Trophoblast cell (in vitro differentiated cells and primary cell): ENCODE results near the gene FAM3A.
"Not testable (repeated sequence)": the region's sequence is repeated elsewhere in the genome, so short reads cannot be mapped to it uniquely, and the experiment has no call there.

Experiments
- DNase-seq, 2 donors: peaks; one replicate each; pipeline ENCODE4 v3.0.0-alpha.2; 2016
- H2AFZ ChIP-seq: 2 replicates; pipeline ENCODE4 v1.6.1; 2013; ENCODE audit warnings: low read length, moderate library complexity, mild to moderate bottlenecking; ENCODE audit not compliant: insufficient read depth, poor library complexity
- H2AK5ac ChIP-seq: 2 replicates; pipeline ENCODE4 v1.6.1; 2013; ENCODE audit warnings: mild to moderate bottlenecking, low read length
- H2BK120ac ChIP-seq: 2 replicates; pipeline ENCODE4 v1.6.1; 2013; ENCODE audit warnings: low read length, mild to moderate bottlenecking, moderate library complexity; ENCODE audit not compliant: insufficient read depth, poor library complexity
- H2BK12ac ChIP-seq: 2 replicates; pipeline ENCODE4 v1.6.1; 2013; ENCODE audit warnings: mild to moderate bottlenecking, low read length, moderate library complexity
- H2BK5ac ChIP-seq: 2 replicates; pipeline ENCODE4 v1.6.1; 2013; ENCODE audit warnings: low read length, low read depth, moderate library complexity, mild to moderate bottlenecking; ENCODE audit not compliant: poor library complexity
- H3K14ac ChIP-seq: 2 replicates; pipeline ENCODE4 v1.6.1; 2013; ENCODE audit warnings: mild to moderate bottlenecking, low read length
- H3K18ac ChIP-seq: 2 replicates; pipeline ENCODE4 v1.6.1; 2013; ENCODE audit warnings: mild to moderate bottlenecking, low read length
- H3K23ac ChIP-seq: 2 replicates; pipeline ENCODE4 v1.6.1; 2013; ENCODE audit warnings: low read length
- H3K27ac ChIP-seq: 2 replicates; pipeline ENCODE4 v1.5.1; 2013; ENCODE audit warnings: low read depth, mild to moderate bottlenecking, inconsistent platforms, low read length, moderate library complexity
- H3K27me3 ChIP-seq: 2 replicates; pipeline ENCODE4 v1.6.1; 2013; ENCODE audit warnings: inconsistent platforms, mild to moderate bottlenecking, low read length, moderate library complexity; ENCODE audit not compliant: insufficient read depth
- H3K36me3 ChIP-seq, 2 experiments: 1 replicate in 1 of 2; 2 replicates in 1 of 2; pipeline ENCODE4 v1.6.1; 2013; ENCODE audit warnings: low read length in 2 of 2, mild to moderate bottlenecking in 2 of 2, moderate library complexity in 1 of 2; ENCODE audit not compliant: insufficient read depth in 2 of 2, control insufficient read depth in 1 of 2
- H3K4ac ChIP-seq: 2 replicates; pipeline ENCODE4 v1.6.1; 2013; ENCODE audit warnings: low read depth, mild to moderate bottlenecking, low read length, moderate library complexity
- H3K4me1 ChIP-seq, 2 experiments: 1 replicate in 1 of 2; 2 replicates in 1 of 2; pipeline ENCODE4 v1.6.1; 2013; ENCODE audit warnings: low read length in 2 of 2, mild to moderate bottlenecking in 2 of 2, moderate library complexity in 1 of 2; ENCODE audit not compliant: insufficient read depth in 2 of 2, control insufficient read depth in 1 of 2
- H3K4me2 ChIP-seq: 2 replicates; pipeline ENCODE4 v1.6.1; 2013; ENCODE audit warnings: inconsistent platforms, mild to moderate bottlenecking, low read length, moderate library complexity
- H3K4me3 ChIP-seq: 2 replicates; pipeline ENCODE4 v1.5.1; 2013; ENCODE audit warnings: mild to moderate bottlenecking, low read depth, low read length, inconsistent platforms
- H3K79me1 ChIP-seq: one replicate; pipeline ENCODE4 v1.6.1; 2013; ENCODE audit warnings: low read length
- H3K79me2 ChIP-seq: 2 replicates; pipeline ENCODE4 v1.6.1; 2013; ENCODE audit warnings: low read length, mild to moderate bottlenecking; ENCODE audit not compliant: control insufficient read depth, insufficient read depth, poor library complexity
- H3K9ac ChIP-seq: 2 replicates; pipeline ENCODE4 v1.6.1; 2013; ENCODE audit warnings: mild to moderate bottlenecking, low read length
- H3K9me3 ChIP-seq: 2 replicates; pipeline ENCODE4 v1.6.1; 2013; ENCODE audit warnings: low read depth, mild to moderate bottlenecking, control low read depth, inconsistent platforms, low read length; ENCODE audit not compliant: insufficient read depth
- H4K12ac ChIP-seq: 2 replicates; pipeline ENCODE4 v1.6.1; 2013; ENCODE audit warnings: low read depth, mild to moderate bottlenecking, low read length, moderate library complexity
- H4K8ac ChIP-seq: 2 replicates; pipeline ENCODE4 v1.6.1; 2013; ENCODE audit warnings: low read depth, mild to moderate bottlenecking, low read length, moderate library complexity
- H4K91ac ChIP-seq: one replicate; pipeline ENCODE4 v1.6.1; 2013; ENCODE audit warnings: low read depth, mild to moderate bottlenecking, low read length, moderate library complexity
- WGBS: extraction: QIAGEN DNeasy Blood & Tissue Kit; methylation state at CpG from one replicate; pipeline ENCODE4 v1.1.7; 2013; ENCODE audit warnings: missing lambda C conversion rate; ENCODE audit not compliant: insufficient read length, insufficient coverage; ENCODE audit errors: extremely low coverage; 5-methylcytosine and 5-hydroxymethylcytosine counted together

The FAM3A gene

GRCh38 chrX:154540365-154540764, 24.3 kb upstream of the FAM3A start:
- H3K9ac ChIP-seq, H3K27me3 ChIP-seq, H3K4me2 ChIP-seq, H3K4ac ChIP-seq, H2BK5ac ChIP-seq, H2AFZ ChIP-seq, H2BK120ac ChIP-seq, H3K23ac ChIP-seq, H4K12ac ChIP-seq, DNase-seq, H3K79me2 ChIP-seq, H3K79me1 ChIP-seq, H3K9me3 ChIP-seq, H3K4me3 ChIP-seq: not testable (repeated sequence)
- Histone ChIP-seq H3K18ac (peak overlapping the region; percentile 51), H2BK12ac (peak overlapping the region; percentile 36), H4K8ac (peak overlapping the region; percentile 69), H4K91ac (peak overlapping the region; percentile 64), H3K36me3 (peaks cover 32 to 34% of the 10 kb centered on the region in 2 experiments), H3K4me1 (peaks cover 11 to 19% of the 10 kb centered on the region in 2 experiments), H2AK5ac (peak overlapping the region; percentile 41), H3K14ac (peak overlapping the region; percentile 60), H3K27ac (peak overlapping the region; percentile 78)
- no CpG with 5 or more reads among the region's 7 CpGs for WGBS

- DNase-seq: no peak
- no peak overlapping the region for H4K12ac ChIP-seq
- peaks cover 35 to 36% of the 10 kb centered on the region in 2 experiments for H3K36me3 ChIP-seq
- H3K23ac ChIP-seq: no peak overlapping the region
- no peak overlapping the region for H2AK5ac ChIP-seq
- H3K79me1 ChIP-seq: peaks cover 11% of the 10 kb centered on the region
- no CpG with 5 or more reads among the region's 8 CpGs for whole genome bisulfite sequencing
- H3K14ac ChIP-seq: no peak overlapping the region
- no peak overlapping the region for H3K4ac ChIP-seq
- no peak overlapping the region for H2BK12ac ChIP-seq
- no peaks in the 10 kb centered on the region for H3K27me3 ChIP-seq
- H3K4me1 ChIP-seq: peaks cover 12 to 20% of the 10 kb centered on the region in 2 experiments
- no peak overlapping the region for H3K18ac ChIP-seq
- H2BK120ac ChIP-seq: no peak overlapping the region
- H3K27ac ChIP-seq: no peak overlapping the region
- no peak overlapping the region for H2BK5ac ChIP-seq
- no peak overlapping the region for H3K9ac ChIP-seq
- H4K91ac ChIP-seq: no peak overlapping the region
- no peaks in the 10 kb centered on the region for H3K9me3 ChIP-seq
- peaks cover 2% of the 10 kb centered on the region for H3K79me2 ChIP-seq
- no peak overlapping the region for H3K4me2 ChIP-seq
- H4K8ac ChIP-seq: no peak overlapping the region
- no peak overlapping the region for H2AFZ ChIP-seq
- H3K4me3 ChIP-seq: no peak overlapping the region
These were observed 23.0 kb upstream of the FAM3A start for GRCh38 chrX:154539077-154539476.

- H3K18ac ChIP-seq: no peak overlapping the region
- H3K4me2 ChIP-seq: no peak overlapping the region
- H3K9ac ChIP-seq: no peak overlapping the region
- WGBS: no CpG with 5 or more reads among the region's 9 CpGs
- H4K91ac ChIP-seq: no peak overlapping the region
- no peak overlapping the region for H2BK12ac ChIP-seq
- no peak overlapping the region for H4K12ac ChIP-seq
- H2AK5ac ChIP-seq: no peak overlapping the region
- H2AFZ ChIP-seq: no peak overlapping the region
- no peak overlapping the region for H3K27ac ChIP-seq
- no peak overlapping the region for H3K4ac ChIP-seq
- H3K36me3 ChIP-seq: peaks cover 46 to 51% of the 10 kb centered on the region in 2 experiments
- DNase-seq: no peak
- H3K79me1 ChIP-seq: peaks cover 12% of the 10 kb centered on the region
- no peak overlapping the region for H3K23ac ChIP-seq
- H3K14ac ChIP-seq: no peak overlapping the region
- no peaks in the 10 kb centered on the region for H3K27me3 ChIP-seq
- no peak overlapping the region for H2BK120ac ChIP-seq
- no peak overlapping the region for H4K8ac ChIP-seq
- H3K79me2 ChIP-seq: peaks cover 2% of the 10 kb centered on the region
- no peak overlapping the region for H2BK5ac ChIP-seq
- H3K4me3 ChIP-seq: no peak overlapping the region
- H3K4me1 ChIP-seq: peaks cover 9 to 17% of the 10 kb centered on the region in 2 experiments
- no peaks in the 10 kb centered on the region for H3K9me3 ChIP-seq
These were observed 19.9 kb upstream of the FAM3A start for GRCh38 chrX:154535892-154536291.

GRCh38 chrX:154534526-154535322, 18.7 kb upstream of the FAM3A start:
- peaks cover 11% of the 10 kb centered on the region for H3K79me1 ChIP-seq
- no peak overlapping the region for H2BK120ac ChIP-seq
- H2BK5ac ChIP-seq: peak overlapping the region; percentile 36
- peak overlapping the region; percentile 49 for H4K8ac ChIP-seq
- no peak overlapping the region for H3K23ac ChIP-seq
- H2BK12ac ChIP-seq: no peak overlapping the region
- H2AK5ac ChIP-seq: peak overlapping the region; percentile 81
- no peaks in the 10 kb centered on the region for H3K9me3 ChIP-seq
- H3K14ac ChIP-seq: no peak overlapping the region
- H3K36me3 ChIP-seq: peaks cover 44 to 49% of the 10 kb centered on the region in 2 experiments
- H4K91ac ChIP-seq: peak overlapping the region; percentile 39
- peak overlapping the region; percentile 12 for H3K4ac ChIP-seq
- no CpG with 5 or more reads among the region's 34 CpGs for WGBS
- peak overlapping the region; percentile 35 for H3K27ac ChIP-seq
- H3K9ac ChIP-seq: no peak overlapping the region
- no peak overlapping the region for H2AFZ ChIP-seq
- no peak overlapping the region for H3K4me3 ChIP-seq
- H3K4me1 ChIP-seq: peaks cover 11 to 16% of the 10 kb centered on the region in 2 experiments
- no peak overlapping the region for H3K4me2 ChIP-seq
- no peak overlapping the region for H4K12ac ChIP-seq
- no peaks in the 10 kb centered on the region for H3K27me3 ChIP-seq
- DNase-seq: peak; percentile 73 to 93
- no peaks in the 10 kb centered on the region for H3K79me2 ChIP-seq
- no peak overlapping the region for H3K18ac ChIP-seq
